Measurements from ENCODE around the gene PTAR1. TPM values are rescaled to one million over a fixed set of nuclear protein-coding genes. Genes with fewer than 3 reads are reported as not detected.
A peak's percentile ranks its signal among the peaks of the same experiment; 100 is the strongest.

PTAR1 gene
- total RNA-seq, 1 experiment from 2014 or later, result 8.1 TPM

DNA sequence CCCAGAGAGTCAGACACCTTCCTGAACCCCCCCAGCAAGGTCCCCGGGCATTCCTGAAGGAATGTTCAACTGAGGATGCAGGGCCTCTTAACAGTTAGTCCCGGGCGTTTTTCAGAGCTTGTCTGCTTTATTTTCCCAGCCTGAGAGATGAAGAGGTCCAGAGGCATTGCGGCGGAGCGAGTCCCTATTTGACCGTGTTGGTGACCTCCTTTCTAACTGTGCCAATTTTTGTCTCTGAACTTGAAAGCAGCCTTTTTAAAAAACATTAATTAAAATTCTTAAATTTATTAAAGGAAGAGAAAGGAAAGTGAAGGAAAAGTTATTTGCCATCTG is 433 bp upstream of the PTAR1 start:
- Histone ChIP-seq H3K9me3 (no peaks in the 10 kb centered on the region), H3K36me3 (peaks cover 3% of the 10 kb centered on the region; the same call in 1 of the 2 replicates), H3K27me3 (no peaks in the 10 kb centered on the region), H3K4me3 (peak overlapping the region; percentile 67)
- DNase-seq, result no peak

DNA sequence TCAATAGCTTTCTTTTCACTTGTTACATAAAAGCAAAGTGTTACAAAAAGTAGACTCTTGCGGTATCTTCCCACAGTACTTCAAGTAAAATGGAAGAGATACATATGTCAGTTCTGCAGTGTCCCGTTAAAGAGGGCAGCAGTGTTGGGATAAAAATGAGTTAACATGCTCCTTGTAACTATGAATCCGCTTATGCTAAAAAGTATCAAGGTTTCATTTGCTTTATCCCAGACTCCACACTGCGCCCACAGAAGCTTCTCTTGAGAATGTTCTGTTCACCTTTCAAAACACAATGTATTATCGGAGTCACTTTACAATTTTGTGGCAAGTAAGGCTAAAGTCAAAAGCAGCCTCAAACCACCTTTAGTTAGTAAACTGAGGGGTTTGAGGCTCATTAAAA is 790 bp downstream of the PTAR1 start:
- Histone ChIP-seq H3K9me3 (no peaks in the 10 kb centered on the region), H3K27me3 (no peaks in the 10 kb centered on the region), H3K4me3 (peak overlapping the region; percentile 67), H3K36me3 (peaks cover 3% of the 10 kb centered on the region; the same call in 1 of the 2 replicates)
- DNase-seq, result no peak

DNA sequence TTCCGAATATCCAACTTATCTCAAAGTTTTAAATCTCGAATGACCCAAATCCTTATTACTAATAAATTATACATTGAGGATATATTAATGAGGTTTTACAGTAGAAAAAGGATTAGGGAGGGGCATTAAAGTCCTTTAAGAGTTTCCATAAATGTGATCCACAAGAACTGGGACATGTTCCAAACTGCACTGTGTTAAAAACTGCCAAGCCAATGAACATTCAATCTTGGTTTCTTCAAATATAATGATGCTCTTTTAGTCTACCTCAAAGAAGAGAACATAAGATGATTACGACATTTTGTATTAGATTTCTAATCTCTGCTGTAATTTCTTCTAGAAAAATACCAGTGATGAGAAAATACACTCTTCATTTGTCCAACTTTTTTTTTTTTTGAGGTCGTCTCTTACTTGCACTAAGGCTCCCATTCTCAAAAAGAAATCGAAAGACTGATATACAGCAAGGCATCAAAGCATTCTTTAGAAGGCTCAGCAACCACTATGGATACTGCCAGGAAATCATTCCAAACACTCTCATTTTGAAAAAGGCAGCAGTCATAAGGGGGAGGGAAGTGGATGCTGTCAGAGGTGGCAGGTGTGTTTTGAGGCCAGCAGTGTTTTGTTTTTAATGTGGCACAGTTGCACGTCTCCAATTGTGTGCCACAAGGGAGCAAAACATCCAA is 1.7 kb downstream of the PTAR1 start:
- Histone ChIP-seq H3K27me3 (no peaks in the 10 kb centered on the region), H3K9me3 (no peaks in the 10 kb centered on the region), H3K4me3 (peak overlapping the region; percentile 67), H3K36me3 (peaks cover 3% of the 10 kb centered on the region; the same call in 1 of the 2 replicates)
- no peak for DNase-seq

DNA sequence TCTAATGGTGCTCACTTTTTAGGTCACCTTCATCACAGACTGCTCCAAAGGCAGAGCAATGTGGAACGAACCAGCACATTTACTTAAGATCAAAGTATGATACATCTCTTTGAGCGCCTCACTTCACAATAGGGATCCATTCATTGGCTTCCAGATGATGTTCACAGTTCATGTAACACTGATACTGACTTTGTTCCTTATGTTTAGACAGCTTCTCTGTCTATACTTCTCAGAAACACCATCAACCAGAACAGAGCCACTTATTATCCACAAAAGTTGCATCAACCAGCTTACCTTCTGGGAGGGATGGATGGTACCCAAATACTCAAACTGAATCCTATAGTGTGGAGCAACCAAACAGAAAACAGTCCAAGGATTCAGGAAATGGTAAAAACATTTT is 4.6 kb downstream of the PTAR1 start:
- H3K9me3 ChIP-seq, result no peaks in the 10 kb centered on the region
- no peak for DNase-seq
- peaks cover 3% of the 10 kb centered on the region; the same call in 1 of the 2 replicates for H3K36me3 ChIP-seq
- H3K4me3 ChIP-seq, result no peak overlapping the region
- H3K27me3 ChIP-seq, result no peaks in the 10 kb centered on the region

DNA sequence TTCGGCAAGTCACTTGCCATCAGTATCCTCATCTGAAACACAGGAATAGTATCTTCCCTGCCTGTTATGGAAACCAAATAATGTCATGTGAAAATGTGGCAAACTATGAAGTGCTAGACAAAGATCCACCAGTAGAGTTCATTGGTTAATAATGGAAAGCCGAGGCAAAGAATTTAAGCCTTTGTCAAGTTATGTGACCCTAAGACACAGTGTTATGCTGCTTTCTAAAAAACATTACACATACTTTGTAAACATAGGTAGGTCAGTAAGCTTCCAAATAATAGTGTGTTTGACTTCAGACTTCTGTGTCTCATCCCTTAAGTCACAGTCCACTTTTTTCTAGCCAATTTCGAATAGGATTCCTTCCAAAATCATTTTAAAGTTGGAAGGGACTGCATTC is 6.0 kb downstream of the PTAR1 start:
- Histone ChIP-seq H3K27me3 (no peaks in the 10 kb centered on the region), H3K36me3 (peaks cover 3% of the 10 kb centered on the region; the same call in 1 of the 2 replicates), H3K4me3 (no peak overlapping the region), H3K9me3 (no peaks in the 10 kb centered on the region)
- DNase-seq, result no peak

DNA sequence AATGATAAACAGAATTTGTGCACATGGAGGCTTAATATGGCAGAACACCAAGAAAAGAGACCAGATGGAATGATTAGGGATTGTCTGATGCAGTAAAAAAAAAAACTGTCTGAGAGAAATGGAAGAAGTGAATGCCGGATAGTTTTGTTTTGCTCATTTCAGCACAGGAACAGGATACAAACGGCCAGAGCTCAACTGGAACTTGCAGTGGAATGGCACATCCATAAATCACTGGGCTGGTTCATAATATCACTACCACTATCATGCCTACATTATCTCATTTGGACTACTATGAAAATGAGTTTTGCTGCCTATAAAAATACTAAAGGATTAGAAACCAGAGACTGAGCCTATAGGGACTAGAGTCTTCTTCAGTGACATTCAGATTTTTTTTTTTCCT is 9.7 kb downstream of the PTAR1 start:
- Histone ChIP-seq H3K36me3 (no peaks in the 10 kb centered on the region; the same call in none of the 2 replicates), H3K9me3 (no peaks in the 10 kb centered on the region), H3K27me3 (no peaks in the 10 kb centered on the region), H3K4me3 (no peak overlapping the region)
- DNase-seq, result no peak

DNA sequence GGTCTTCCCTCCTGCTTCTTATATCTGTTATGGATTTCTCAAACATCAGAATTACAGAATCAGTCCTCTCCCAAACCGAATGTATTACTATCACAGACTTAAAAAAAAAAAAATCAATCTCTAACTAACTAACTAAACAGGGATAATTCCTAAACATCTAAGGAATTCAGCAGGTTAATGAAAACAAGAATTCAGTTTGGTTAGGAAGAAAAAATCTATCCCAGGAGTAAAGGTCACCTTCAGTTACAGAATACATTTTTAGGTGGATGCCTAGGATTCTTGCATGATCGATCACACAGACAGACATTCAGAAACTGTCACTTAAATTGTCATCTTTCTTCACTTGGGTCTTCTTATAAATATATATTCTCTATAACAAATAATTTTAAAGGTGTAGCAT is 11.5 kb downstream of the PTAR1 start:
- no peaks in the 10 kb centered on the region for H3K9me3 ChIP-seq
- no peaks in the 10 kb centered on the region; the same call in 1 of the 2 replicates for H3K36me3 ChIP-seq
- no peaks in the 10 kb centered on the region for H3K27me3 ChIP-seq
- no peak for DNase-seq
- H3K4me3 ChIP-seq, result no peak overlapping the region

DNA sequence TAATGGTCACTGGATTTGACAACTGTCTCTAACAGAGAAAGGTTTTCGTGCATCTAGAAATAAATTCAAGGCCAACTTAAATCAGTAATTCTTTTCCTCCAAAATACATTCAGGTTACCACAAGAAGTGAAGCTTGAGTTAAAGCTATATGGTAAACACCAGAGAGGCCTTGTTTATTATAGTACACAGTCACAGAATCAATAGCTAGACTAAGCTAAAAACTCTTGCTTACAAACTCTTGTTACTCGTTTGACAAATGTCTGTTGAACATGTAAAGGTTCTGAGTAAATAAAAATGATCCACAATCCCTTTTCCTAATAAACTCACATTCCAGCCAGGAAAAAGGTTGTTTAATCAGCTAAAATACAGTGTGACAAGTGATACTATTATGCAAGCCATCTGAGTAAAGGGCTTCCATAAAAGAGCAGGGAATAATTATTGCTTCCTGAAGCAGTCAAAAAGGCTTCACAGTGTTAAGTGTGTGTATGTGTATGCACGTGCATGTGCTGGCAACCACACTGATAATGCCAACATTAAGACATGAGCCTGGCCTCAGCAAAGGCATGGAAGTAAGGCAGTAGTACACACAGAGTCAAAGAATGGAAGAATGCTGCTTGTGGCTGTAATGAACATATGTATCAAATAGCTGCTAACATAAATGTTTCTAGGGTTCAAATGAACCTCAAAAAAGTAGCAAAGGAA is 12.8 kb downstream of the PTAR1 start:
- no peak for DNase-seq
- Histone ChIP-seq H3K36me3 (no peaks in the 10 kb centered on the region; the same call in none of the 2 replicates), H3K4me3 (no peak overlapping the region), H3K9me3 (no peaks in the 10 kb centered on the region), H3K27me3 (no peaks in the 10 kb centered on the region)

DNA sequence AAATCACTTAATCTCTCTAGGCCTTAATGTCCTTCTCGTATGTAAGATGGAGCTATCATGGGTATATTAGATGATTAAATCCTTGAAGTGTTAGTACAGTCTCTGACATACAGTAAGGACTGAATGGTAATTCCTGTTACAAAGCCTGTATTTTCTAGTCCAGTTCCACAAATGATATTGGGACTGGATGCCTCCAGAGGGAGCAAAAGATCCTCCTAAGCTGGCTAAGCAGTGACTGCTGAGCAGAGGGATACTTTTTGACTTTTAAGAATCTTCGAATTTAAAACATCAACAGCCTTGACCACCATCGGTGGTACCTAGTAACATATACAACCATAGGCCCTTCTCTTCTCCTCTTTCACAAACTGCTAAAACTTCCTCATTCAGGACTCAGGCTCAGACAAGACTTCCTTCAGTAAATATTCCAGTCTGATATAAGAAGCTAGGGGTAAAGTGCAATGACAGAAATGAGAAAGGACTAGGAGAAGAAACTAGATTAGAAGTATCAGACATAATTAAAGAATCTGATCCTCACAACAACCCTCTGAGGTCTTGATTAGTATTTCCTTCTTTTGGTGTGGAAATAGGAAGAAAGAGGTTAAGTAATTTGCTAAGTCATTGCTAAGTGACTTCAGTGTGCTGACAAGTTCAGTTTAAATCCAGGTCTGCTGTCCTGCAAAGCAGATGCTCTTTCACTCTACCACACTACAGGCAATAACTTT is 13.9 kb downstream of the PTAR1 start:
- no peak for DNase-seq
- Histone ChIP-seq H3K27me3 (no peaks in the 10 kb centered on the region), H3K9me3 (no peaks in the 10 kb centered on the region)

DNA sequence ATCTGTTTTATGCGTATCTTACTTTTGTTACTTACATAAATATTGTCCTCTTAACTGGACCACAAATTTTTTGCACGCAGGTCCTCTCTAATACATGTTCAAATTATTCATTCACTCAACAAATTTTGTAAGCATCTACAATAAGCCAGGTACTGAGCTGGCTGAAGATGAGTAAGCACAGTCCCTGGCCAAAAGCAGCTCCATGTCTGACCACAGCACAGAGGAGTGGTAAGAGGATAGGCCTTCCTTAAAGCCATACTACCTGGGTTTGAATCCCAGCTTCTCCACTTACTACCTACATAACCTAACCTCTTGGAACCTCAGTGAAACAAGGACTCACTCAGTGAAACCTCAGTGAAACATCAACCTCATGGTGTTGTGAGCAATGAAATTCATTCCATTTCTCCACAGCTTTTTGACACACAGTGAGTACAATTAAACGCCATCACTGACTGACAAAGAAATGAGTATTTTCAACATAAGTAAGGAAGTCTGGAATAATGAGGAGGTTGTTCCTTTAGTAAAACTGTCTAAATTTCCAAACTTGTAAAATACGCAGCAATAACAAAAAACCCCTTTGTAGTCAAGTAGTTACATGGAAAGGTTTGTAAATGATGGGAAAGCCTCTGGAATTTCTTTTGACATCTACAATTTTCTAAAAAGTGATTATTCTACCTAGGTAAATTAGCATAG is 15.0 kb downstream of the PTAR1 start:
- peaks cover 2% of the 10 kb centered on the region for H3K36me3 ChIP-seq
- H3K4me3 ChIP-seq, result no peak overlapping the region
- H3K9me3 ChIP-seq, result no peaks in the 10 kb centered on the region
- DNase-seq, result peak; percentile 6
- H3K27me3 ChIP-seq, result no peaks in the 10 kb centered on the region

More for the DNA sequence above, 13.9 kb downstream of the PTAR1 start:
- peaks cover 2% of the 10 kb centered on the region for H3K36me3 ChIP-seq
- no peak overlapping the region for H3K4me3 ChIP-seq

DNA sequence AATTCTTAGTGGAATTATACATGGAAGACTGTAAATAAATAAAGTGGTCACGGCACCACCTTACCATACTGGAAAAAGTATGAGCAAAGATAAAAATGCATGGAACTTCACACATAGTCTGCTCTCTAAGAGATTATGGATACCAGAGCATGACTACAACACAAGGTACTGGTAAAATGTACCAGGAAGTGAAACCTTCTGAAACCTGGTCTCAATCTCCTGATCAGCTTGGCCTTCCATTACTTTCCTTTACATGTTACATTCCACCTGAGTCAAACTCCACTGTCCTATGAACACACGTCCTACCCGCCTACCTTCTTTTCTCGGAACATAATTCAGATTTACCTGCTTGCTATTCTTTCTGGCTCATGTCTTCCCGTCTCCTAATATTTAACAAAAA is 15.9 kb downstream of the PTAR1 start:
- H3K36me3 ChIP-seq, result peaks cover 2% of the 10 kb centered on the region
- no peaks in the 10 kb centered on the region for H3K9me3 ChIP-seq
- H3K27me3 ChIP-seq, result no peaks in the 10 kb centered on the region
- no peak for DNase-seq
- H3K4me3 ChIP-seq, result no peak overlapping the region

DNA sequence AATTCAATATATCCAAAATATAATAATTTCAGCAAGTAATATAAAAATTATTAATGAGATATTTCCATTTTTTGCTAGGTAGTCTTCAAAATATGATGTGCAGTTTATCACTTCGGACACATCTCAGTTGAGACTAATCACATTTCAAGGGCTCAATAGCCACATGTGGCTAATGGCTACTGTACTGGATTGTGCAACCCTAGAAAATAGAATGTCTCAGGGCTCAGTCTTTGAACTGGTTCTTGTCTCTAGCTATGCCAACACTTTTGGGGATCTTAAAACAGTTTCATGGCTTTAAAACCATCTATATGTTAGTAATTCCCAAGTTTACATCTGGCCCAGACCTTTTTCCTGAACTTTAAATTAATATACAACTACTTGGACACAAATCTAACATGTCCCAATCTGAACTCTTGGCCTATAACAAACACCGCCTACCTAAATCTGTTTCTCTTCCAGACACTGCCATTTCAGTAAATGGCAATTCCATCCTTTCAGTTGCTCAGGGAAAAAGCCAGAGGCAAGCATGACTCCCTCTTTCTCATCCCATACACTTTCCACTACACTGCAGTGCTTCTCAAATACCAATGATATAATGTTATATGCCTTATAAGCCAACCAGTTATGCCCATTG is 18.8 kb downstream of the PTAR1 start:
- H3K36me3 ChIP-seq, result peaks cover 2% of the 10 kb centered on the region

DNA sequence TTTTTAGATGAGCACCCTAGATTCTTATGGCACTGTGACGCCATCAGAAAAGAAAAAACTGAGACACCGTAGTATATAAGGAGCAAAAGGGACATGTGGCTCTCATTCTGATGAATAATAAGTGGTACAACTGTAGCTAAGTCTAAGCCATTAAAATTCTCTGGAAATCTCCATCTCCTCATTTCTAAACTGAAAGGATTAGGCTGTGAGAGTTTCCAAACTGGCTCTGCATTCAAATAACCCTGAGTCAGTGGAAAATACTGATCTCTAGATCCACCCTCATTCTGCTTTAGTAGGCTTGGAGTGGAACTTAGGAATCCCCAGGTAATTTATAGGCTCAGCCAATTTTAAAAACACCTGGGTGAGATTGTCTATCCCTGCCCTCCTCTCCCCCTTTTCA is 28.5 kb downstream of the PTAR1 start:
- no peak for DNase-seq
- Histone ChIP-seq H3K4me3 (no peak overlapping the region), H3K9me3 (no peaks in the 10 kb centered on the region), H3K27me3 (no peaks in the 10 kb centered on the region), H3K36me3 (no peaks in the 10 kb centered on the region; the same call in 1 of the 2 replicates)

More for the DNA sequence above, 18.8 kb downstream of the PTAR1 start:
- no peaks in the 10 kb centered on the region for H3K27me3 ChIP-seq
- no peak for DNase-seq
- H3K9me3 ChIP-seq, result no peaks in the 10 kb centered on the region
- no peak overlapping the region for H3K4me3 ChIP-seq

DNA sequence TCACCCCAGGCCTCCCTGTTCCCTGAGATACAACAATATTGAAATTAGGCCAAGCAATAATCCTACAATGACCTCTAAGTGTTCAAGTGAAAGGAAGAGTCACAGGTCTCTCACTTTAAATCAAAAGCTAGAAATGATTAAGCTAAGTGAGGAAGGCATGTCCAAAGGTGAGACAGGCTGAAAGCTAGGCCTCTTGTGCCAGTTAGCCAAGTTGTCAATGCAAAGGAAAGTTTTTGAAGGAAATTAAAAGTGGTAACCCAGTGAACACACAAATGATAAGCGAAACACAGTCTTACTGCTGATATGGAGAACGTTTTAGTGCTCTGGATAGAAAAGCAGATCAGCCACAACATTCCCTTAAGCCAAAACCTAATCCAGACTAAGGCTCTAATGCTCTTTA is 39.8 kb downstream of the PTAR1 start:
- H3K9me3 ChIP-seq, result no peaks in the 10 kb centered on the region
- H3K4me3 ChIP-seq, result no peak overlapping the region
- no peak for DNase-seq
- H3K36me3 ChIP-seq, result peaks cover 15% of the 10 kb centered on the region
- H3K27me3 ChIP-seq, result no peaks in the 10 kb centered on the region

DNA sequence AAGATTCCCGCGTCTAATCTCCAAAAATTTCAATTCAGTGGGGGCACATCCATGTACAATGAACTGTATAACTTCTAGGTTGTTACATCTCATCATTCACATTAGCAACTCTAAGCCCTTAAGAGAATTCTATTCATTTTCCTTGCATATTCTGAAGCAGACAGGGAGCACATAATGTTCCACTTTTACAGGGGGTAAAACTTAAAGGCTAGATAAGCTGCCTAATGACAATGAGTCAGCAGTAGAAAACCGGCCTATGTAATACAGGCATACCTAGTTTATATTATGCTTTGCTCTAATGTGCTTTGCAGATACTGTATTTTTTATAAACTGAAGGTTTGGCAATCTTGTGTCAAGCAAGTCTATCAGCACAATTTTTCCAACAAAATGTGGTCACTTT is 40.4 kb downstream of the PTAR1 start:
- Histone ChIP-seq H3K9me3 (no peaks in the 10 kb centered on the region), H3K36me3 (peaks cover 12% of the 10 kb centered on the region), H3K4me3 (no peak overlapping the region), H3K27me3 (no peaks in the 10 kb centered on the region)
- no peak for DNase-seq

DNA sequence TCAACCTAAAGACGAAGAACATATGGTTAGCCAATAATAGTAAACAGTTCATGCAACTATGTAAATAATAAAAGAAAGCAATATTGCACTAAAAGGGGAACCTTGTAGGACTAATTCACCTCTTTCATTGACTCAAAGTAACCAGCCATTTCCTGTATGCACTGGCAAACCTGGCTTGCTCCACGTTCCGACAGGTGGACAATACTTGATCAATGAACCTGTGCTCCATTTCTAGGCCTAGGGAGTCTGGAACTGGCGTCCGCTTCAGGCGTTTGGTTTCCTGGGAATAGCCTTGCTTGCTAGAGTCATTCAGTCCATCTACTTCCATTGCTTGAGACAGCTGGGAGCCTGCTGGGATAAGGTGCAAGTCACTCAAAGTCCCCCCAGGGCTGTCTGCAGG is 41.6 kb downstream of the PTAR1 start:
- DNase-seq, result no peak
- Histone ChIP-seq H3K4me3 (no peak overlapping the region), H3K9me3 (no peaks in the 10 kb centered on the region), H3K36me3 (peaks cover 12% of the 10 kb centered on the region), H3K27me3 (no peaks in the 10 kb centered on the region)

Data from MG63 (cell line).